Keratinocyte (primary cell): ENCODE measurements around the gene SULT1B1. TPM values are rescaled to one million over a fixed set of nuclear protein-coding genes. Genes with fewer than 3 reads are reported as not detected.

ENCODE experiments used
- DNase-seq: peaks from one replicate; pipeline ENCODE4 v3.0.0-alpha.2; 2011; ENCODE audit warnings: low read depth, missing footprints, low spot score
- FAIRE-seq: peaks from 2 replicates; lab custom pipeline; 2011; peaks lifted over from hg19 to GRCh38; lab: Jason Lieb, UNC
- H2AFZ ChIP-seq: 2 replicates; pipeline ENCODE4 v1.6.0; 2012; ENCODE audit warnings: low read length, control low read depth, inconsistent platforms; ENCODE audit not compliant: control insufficient read depth
- H3K27ac ChIP-seq: 2 replicates; pipeline ENCODE4 v1.5.1; 2011; ENCODE audit warnings: low read length; ENCODE audit not compliant: control insufficient read depth, insufficient read depth
- H3K27me3 ChIP-seq: 3 replicates; pipeline ENCODE4 v1.6.0; 2011; ENCODE audit warnings: low read length; ENCODE audit not compliant: control insufficient read depth, insufficient read depth; ENCODE audit errors: extremely low read depth
- H3K36me3 ChIP-seq, 2 experiments: 2 replicates in 1 of 2; 3 replicates in 1 of 2; pipeline ENCODE4 v1.5.1; 2011; ENCODE audit warnings: low read length in 2 of 2, mild to moderate bottlenecking in 1 of 2; ENCODE audit not compliant: control insufficient read depth in 2 of 2, insufficient read depth in 2 of 2; ENCODE audit errors: extremely low read depth in 1 of 2
- H3K4me1 ChIP-seq: 3 replicates; pipeline ENCODE4 v1.5.1; 2011; ENCODE audit warnings: low read length; ENCODE audit not compliant: control insufficient read depth, insufficient read depth; ENCODE audit errors: extremely low read depth
- H3K4me2 ChIP-seq: 3 replicates; pipeline ENCODE4 v1.6.0; 2011; ENCODE audit warnings: low read depth, low read length; ENCODE audit not compliant: control insufficient read depth, insufficient read depth; ENCODE audit errors: extremely low read depth
- H3K4me3 ChIP-seq, 3 experiments: fragments of 200-600 bp in 1 of 3; sonication (generic) in 1 of 3; 2 replicates in 2 of 3; 3 replicates in 1 of 3; pipeline ENCODE4 v1.5.1; 2011 to 2016; ENCODE audit warnings: low read length in 3 of 3, mild to moderate bottlenecking in 3 of 3, control low read depth in 2 of 3, inconsistent platforms in 1 of 3, low read depth in 1 of 3, mixed read lengths in 1 of 3, mixed run types in 1 of 3, moderate library complexity in 1 of 3; ENCODE audit not compliant: control insufficient read depth in 2 of 3, insufficient read depth in 2 of 3; ENCODE audit errors: extremely low read depth in 1 of 3
- H3K79me2 ChIP-seq: 2 replicates; pipeline ENCODE4 v1.6.0; 2012; ENCODE audit warnings: low read length; ENCODE audit not compliant: control insufficient read depth, insufficient read depth
- H3K9ac ChIP-seq: 3 replicates; pipeline ENCODE4 v1.6.0; 2011; ENCODE audit warnings: low read length; ENCODE audit not compliant: control insufficient read depth, insufficient read depth; ENCODE audit errors: extremely low read depth
- H3K9me1 ChIP-seq: 3 replicates; pipeline ENCODE4 v1.6.0; 2011; ENCODE audit warnings: low read length; ENCODE audit not compliant: control insufficient read depth, insufficient read depth; ENCODE audit errors: extremely low read depth
- H3K9me3 ChIP-seq: 2 replicates; pipeline ENCODE4 v1.5.1; 2012; ENCODE audit warnings: low read depth, low read length; ENCODE audit not compliant: control insufficient read depth
- H4K20me1 ChIP-seq: 3 replicates; pipeline ENCODE4 v1.6.0; 2011; ENCODE audit warnings: low read length; ENCODE audit not compliant: control insufficient read depth, insufficient read depth; ENCODE audit errors: extremely low read depth
- CTCF ChIP-seq, 3 experiments: IDR thresholded peaks in 1 of 3; conservative IDR thresholded peaks in 1 of 3; optimal IDR thresholded peaks in 1 of 3; 2 replicates in 2 of 3; 3 replicates in 1 of 3; pipeline versions ENCODE3 to v1.5.1; 2011; ENCODE audit warnings: low read length in 3 of 3, mild to moderate bottlenecking in 3 of 3, moderate library complexity in 2 of 3, control low read depth in 1 of 3, inconsistent platforms in 1 of 3; ENCODE audit not compliant: insufficient read depth in 2 of 3; ENCODE audit errors: extremely low read depth in 1 of 3
- EZH2 ChIP-seq: IDR thresholded peaks from one replicate; pipeline ENCODE4 v1.6.1; 2012; ENCODE audit warnings: inconsistent platforms, mild to moderate bottlenecking, low read length, moderate library complexity
- dilution Hi-C: fragments of 300-500 bp; cut with MboI; formaldehyde crosslinking; loops from one replicate; pipeline ENCODE4 v1.7.0; 2020; ENCODE audit warnings: low sequenced_read_pairs; ENCODE audit not compliant: extremely low pct_ligation_motif_present
- polyA plus RNA-seq, 5 experiments: library from polyadenylated mRNA; depleted of rRNA in 3 of 5; stranded (reverse) in 3 of 5; stranded (forward) in 1 of 5; unstranded in 1 of 5; fragments of >200 nt; gene quantifications; 1 replicate in 1 of 5; 2 replicates in 3 of 5; 3 replicates in 1 of 5; pipeline versions ENCODE4 v1.2.1 to v1.2.3, GENCODE V29; 2011 to 2012; ENCODE audit warnings: missing spikeins in 2 of 5, low read depth in 1 of 5, low replicate concordance in 1 of 5

The SULT1B1 gene
- polyA plus RNA-seq, 1 donor (not counting 4 experiments of a cell fraction or from before 2014, with no cell fraction given): 0.39 TPM

- Histone ChIP-seq H3K9ac (no peak overlapping the region), H3K4me1 (peaks cover 15% of the 10 kb centered on the region), H3K36me3 (no peaks in the 10 kb centered on the region), H3K9me3 (no peaks in the 10 kb centered on the region), H3K27me3 (no peaks in the 10 kb centered on the region), H3K79me2 (no peaks in the 10 kb centered on the region), H3K27ac (no peak overlapping the region), H4K20me1 (no peaks in the 10 kb centered on the region), H2AFZ (no peak overlapping the region), H3K9me1 (no peaks in the 10 kb centered on the region), H3K4me2 (no peak overlapping the region), H3K4me3 (no peak overlapping the region)
- dilution Hi-C loops: loop anchor here (10.0 kb wide), 1 partner anchor 98 kb away; no protein-coding TSS in a partner anchor
- FAIRE-seq: no peak
- TF ChIP-seq CTCF (optimal IDR thresholded peaks at IDR 0.05 in 1 of 3, IDR thresholded peaks at IDR 0.05 in 1 of 3, conservative IDR thresholded peaks at IDR 0.05 in 1 of 3; ENCODE audit: extremely low read depth in 1 of 3, insufficient read depth in 2 of 3, low read length in 3 of 3): no peak
- no peak for TF ChIP-seq EZH2
- DNase-seq: no peak
These were observed 43.8 kb downstream of the SULT1B1 start for GRCh38 chr4:69716654-69717053.

- TF ChIP-seq CTCF (optimal IDR thresholded peaks at IDR 0.05 in 1 of 3, IDR thresholded peaks at IDR 0.05 in 1 of 3, conservative IDR thresholded peaks at IDR 0.05 in 1 of 3; ENCODE audit: extremely low read depth in 1 of 3, insufficient read depth in 2 of 3, low read length in 3 of 3) (no peak), EZH2 (no peak)
- Histone ChIP-seq H3K27me3 (no peaks in the 10 kb centered on the region), H3K4me3 (no peak overlapping the region), H3K4me2 (no peak overlapping the region), H3K9me1 (no peaks in the 10 kb centered on the region), H3K79me2 (no peaks in the 10 kb centered on the region), H3K9ac (no peak overlapping the region), H2AFZ (no peak overlapping the region), H3K4me1 (peaks cover 13% of the 10 kb centered on the region), H3K9me3 (peaks cover 6% of the 10 kb centered on the region), H3K36me3 (no peaks in the 10 kb centered on the region), H4K20me1 (no peaks in the 10 kb centered on the region), H3K27ac (no peak overlapping the region)
- dilution Hi-C loops: loop anchor here (10.0 kb wide), 1 partner anchor 101 kb away; no protein-coding TSS in a partner anchor
- FAIRE-seq (no peak), DNase-seq (no peak)
These were observed 46.3 kb downstream of the SULT1B1 start for GRCh38 chr4:69714086-69714485.
